HG02852 (cell line): ENCODE data around the gene BICDL2.

Source experiments
- ATAC-seq: cut with Tn5 transposase; IDR thresholded peaks from one replicate; pipeline ENCODE4 v1.9.1; 2021; ENCODE audit warnings: mild to moderate bottlenecking, moderate library complexity; ENCODE audit not compliant: unreplicated experiment

Gene BICDL2

DNA sequence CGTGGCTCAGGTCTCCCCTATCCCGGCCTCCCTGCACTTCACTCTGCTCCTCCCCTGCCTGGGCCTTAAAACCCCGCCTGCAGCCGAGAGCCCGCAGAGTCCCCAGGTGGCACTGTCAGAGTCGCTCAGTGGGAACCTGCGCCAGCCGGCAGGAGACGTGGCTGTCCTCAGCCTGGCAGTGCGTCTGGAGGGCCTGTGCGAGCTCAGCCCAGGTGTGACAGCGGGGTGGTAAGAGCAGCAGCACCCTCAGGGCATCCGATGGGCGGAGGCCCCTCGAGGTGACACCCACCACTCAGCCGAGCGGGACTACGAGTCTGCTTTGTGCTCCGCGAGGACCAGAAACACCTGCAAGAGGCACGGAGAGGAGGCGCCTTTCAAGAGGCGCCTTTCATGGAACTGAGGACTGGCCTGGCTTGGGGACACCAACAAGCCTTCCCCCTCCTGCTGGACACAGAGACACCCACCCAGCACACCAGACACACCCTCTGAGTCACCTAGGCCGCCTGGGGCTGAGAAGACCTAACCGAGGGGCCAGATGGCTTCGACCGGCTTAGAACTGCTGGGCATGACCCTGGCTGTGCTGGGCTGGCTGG, 23.8 kb downstream of the BICDL2 start, which contains the start of gene CLDN9:
Gene CLDN9 (plus strand): TSS at position 96 of the 593 bp plus-strand sequence. CDS start 440 bp downstream, at position 536.
- no peak for ATAC-seq

DNA sequence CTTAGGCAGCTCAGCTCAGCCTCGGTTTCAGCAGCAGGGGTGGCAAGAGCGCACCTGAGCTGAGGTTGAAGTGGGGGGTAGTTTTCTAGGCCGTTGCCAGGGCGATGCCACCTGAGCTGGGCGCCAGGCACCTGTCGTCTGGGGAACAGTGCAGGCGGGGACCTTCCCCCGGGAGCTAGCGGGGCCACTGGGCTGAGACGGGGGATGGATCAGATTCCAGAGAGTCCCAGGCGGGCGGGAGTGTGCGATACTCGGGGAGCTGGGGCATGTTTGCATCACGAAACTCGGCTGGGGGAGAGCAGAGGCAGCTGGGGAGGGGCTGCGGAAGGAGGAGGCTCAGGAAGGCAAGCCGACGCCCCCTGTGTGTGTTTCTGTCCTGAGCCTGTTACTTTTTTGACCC, 24.5 kb downstream of the BICDL2 start:
- ATAC-seq: no peak

DNA sequence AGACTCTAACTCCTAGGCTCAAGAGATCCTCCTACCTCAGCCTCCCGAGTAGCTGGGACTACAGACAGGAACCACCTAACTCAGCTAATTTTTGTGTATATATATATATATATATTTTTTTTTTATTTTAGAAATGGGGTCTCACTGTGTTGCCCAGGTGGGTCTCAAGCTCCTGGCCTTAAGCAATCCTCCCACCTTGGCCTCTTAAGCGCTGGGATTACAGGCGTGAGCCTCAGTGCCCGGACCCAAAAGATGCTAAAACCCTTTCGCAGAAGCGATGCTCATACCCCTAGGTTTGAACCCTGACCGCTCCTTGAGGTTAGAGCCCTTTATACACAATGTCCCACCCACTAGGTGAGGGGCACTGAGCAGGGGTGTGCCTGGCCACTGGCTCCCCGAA, 26.2 kb downstream of the BICDL2 start:
- ATAC-seq: no peak

DNA sequence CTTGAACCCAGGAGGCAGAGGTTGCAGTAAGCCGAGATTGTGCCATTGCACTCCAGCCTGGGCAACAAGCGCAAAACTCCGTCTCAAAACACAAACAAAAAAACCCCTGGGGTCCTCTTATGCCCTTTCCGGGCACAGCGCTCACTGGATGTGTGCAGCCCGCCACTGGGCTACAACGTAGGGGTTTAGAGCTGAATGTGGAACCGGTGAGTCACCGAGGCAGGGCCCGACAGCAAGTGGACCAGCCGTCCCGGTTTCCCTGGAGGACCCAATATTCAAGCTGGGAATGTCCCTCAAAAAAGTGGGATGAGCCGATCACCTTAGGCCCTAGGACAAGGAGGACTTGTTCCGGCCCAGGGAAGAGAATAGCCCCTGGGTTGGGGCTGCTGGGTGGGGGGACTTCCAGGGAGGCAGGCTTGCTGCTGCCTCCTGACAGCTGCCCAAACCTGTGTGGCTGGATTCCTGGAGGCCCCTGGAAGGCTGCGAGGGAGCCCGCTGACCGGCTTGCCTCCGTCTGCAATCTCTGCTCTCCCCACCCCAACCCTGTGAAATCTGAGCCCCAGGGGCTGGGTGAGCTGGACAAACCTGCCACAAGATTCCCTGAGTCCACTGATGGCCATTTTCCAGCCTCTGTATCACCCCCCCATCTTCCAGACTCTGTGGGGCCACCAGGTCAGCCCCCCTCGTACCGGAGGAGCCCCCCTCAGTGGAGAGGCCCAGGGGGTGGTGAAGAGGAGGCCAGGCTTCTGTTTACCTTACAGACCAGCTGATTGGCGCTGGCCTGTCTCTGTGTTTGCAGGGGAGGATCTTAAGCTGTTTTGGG, 27.0 kb downstream of the BICDL2 start:
- no peak for ATAC-seq

DNA sequence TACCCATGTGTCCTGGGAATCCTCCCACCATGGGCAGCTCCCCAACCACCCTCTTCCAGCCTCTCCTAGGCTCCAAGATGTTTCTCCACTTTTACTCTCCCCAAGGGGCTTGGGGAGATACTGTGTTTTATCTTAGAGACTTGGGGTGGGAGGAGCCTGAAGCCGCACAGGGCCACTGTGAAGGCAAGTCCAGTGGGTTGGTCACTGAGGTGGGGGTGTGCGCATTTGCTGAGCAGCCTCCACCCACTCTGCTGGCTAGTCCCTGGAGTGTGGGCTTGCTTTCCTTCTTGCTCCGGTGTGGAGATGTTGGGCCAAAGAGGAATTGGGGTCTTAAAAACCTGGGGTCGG, 28.1 kb downstream of the BICDL2 start:
- ATAC-seq: no peak

DNA sequence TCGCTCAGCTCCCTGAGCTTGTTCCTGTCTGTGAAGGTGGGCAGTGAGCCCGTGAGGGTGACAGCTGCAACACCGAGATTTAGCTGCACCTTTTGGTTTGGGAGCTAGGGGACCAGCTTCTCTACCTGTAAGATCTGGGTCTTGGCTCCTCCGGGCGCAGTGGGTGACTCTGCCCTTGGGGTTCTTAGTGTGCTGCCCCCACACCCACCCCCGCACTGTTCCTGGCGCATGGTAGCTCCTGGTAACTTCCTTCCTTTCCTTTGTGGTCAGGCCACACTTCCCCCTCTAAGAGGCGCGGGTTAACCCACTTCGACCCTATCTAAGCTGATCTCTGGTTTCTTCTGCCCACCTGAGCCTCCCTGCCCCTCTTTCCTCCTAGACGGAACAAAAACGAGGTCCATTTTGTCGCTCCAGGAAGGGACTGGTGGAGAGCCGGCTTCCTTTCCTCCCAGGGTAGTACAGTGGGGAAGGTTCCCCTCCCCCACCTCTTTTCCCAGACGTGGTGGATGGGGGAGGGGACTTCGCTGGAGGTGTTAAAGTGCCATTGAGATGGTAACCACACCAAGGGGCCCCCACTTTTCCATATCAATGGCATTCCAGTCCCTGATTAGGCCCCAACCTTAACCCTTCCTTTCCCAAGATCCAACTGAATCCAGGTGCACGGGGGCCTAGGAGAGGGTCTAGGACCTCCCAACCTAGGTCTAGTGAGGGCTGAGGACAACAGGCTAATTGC, 28.6 kb downstream of the BICDL2 start:
- no peak for ATAC-seq

DNA sequence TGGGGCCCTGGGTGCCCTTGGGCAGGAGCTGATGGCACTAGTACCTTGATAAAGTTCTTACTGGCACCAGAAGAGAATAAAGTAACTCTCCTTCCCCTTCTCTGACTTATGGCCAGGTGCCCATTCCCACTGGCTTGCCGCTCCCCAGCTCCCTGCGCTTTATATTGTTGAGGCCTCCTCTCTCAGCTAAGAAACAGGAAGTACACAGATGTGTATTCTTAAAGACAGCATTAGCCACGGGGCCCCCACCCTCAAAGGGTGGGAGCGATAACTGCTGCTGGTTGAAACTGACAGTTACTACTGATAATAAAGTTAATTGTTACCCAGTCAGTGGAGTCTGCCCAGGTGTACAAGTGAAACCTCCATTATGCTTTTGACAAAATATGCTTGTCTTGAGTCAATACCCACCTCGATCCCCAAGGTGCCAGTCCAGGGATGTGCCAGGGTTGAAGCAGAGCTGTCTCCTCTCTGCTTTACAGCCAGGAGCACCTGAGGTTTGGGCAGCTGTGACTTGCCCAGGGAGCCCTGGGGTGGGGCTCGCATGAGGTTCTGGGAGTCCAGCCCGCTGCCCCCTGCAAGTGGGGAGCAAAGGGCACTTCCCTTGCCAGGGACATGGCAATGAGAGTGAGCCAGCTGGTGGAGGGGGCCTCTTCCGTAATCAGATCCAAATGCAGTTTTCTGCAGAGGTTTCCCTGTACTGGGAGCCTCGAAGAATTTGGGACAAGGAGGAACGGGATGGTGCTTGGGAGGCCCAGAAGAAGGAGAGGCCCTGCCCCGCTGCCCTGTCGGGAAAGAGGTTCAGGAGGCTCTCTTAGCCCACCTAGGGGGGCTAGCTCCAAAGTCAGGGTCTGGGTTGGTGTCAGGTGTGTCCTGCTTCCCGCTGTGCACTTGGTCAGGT, 29.4 kb downstream of the BICDL2 start:
- ATAC-seq: no peak

DNA sequence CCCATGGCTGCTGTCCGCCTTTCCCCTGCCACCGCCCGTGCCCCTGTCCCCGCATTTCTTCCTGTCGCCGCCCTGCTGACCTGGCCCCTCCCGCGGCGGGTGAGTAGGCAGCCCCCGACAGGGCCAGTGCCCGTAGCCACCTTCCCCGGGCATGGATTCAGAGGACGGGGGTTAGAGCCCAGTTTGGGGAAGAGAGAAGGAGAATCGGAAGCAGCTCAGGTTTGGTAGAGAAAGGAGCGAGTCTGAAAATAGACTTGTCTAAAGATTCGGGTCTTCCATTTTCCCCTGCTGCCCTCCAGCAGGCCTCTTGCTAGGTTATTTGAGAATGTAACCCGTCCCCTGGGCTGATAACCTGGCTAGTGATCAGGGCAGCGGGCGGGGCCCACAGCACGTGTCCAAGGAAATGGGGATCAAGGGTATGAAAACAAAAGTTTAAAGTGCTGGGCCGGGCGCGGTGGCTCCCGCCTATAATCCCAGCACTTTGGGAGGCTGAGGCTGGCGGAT, 31.9 kb downstream of the BICDL2 start:
- ATAC-seq: no peak

DNA sequence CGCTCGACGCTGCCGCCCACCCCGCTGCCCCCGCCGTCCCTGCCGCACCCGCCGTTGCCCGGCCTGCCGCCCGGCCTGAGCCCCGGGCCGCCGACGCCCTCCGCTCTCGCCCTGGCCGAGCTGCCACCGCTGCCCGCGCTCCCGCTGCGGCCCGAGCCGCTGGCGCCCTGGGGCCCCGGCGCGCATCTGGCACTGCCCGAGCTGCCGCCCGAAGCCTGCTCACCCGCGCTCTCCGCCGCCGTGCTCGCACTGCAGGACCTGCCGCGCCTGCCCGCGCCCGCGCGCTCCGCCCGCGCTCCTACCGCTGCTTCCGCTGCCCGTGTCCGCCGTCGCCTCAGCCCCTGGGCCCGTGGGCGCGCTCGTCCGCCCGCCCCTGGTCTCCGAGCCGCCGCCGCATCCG, 32.4 kb downstream of the BICDL2 start:
- peak; percentile 9 for ATAC-seq

DNA sequence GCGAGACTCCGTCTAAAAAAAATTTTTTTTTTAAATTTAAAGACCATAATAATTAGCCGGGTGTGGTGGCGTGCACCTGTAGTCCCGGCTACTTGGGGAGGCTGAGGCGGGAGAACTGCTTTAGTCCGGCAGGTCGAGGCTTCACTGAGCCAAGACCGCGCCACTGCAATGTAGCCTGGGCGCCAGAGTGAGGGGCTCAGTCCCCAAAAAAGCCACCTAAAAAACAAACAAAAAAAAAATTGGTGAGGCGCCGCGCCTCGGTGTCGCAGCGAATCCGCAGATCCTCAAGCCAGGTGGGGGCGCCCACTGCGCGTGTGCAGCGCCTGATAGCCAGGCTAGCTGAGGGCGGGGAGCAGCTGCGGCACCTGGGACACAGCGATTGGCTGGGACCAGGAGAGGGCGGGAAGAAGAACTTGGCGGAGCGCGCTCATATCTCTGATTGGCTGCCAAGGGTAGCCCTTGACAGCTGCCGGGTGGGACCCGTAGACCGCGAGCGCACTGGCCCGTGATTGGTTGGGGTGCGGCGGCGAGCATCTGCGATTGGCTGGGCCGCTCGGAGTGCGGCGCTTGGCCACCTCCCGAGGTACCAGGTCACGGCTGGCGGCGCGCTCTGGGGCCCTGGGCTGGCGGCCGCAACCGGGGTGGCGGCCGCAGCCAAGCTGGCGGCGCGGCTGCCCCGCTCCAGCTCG, 33.0 kb downstream of the BICDL2 start:
- ATAC-seq: peak; percentile 97

DNA sequence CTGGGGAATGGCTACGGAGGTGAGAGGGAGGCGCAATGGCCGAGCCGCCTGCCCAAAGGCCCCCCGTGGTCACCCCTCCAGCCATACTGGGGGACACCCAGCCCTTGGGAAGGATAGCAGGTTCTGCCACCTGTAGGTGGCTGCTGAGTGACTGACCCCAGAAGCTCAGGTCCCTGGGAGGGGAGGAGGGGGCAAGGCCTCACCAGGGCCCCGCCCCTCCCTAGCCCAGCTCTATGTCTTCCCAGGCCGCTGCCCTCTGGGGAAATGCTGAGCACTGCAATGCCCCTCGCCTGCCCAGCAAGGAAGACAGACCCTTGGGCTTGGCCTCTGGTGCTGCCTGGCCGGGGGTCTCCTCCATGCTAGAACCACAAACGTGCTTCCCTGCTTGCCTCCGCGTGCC, 35.4 kb downstream of the BICDL2 start:
- ATAC-seq: no peak

DNA sequence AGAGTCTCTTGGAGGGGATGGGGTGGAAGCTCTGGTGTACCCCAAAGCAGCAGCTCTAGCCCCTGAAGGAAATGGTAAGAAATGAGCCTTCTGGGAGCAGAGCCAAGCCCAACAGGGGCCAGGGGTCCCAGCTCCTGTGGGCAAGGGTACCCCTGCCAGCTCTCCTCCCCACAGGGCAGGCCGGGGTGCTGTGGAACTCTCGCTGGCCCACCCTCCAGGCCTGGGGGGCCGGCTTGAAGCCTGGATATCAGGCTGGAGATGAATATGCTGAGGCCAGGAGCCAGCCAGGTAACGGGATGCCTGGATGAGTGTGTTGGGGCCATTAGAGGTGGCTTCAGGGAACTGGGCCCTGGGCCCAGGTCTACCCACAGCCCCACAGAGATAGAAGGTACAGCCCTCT, 36.2 kb downstream of the BICDL2 start:
- ATAC-seq: no peak

DNA sequence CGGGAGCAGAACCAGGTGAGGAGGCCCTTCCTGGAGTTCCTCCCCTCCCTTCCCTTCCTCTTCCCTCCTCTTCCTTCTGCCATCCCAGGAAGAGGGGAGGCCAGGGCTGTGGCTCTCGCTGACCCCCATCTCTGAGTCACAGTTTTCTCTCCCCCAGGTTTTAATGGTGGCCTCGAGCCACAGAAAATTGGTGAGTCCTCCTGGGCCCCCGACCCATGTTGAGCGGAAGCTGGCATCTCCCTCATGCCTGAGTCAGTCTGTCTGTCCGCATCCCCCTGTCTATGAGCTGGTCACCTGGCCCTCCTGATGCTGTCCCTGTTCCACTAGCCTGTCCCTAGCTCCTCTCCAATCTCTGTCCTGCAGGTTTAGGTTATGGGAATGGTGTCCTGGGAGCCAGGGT, 36.8 kb downstream of the BICDL2 start:
- ATAC-seq: no peak

DNA sequence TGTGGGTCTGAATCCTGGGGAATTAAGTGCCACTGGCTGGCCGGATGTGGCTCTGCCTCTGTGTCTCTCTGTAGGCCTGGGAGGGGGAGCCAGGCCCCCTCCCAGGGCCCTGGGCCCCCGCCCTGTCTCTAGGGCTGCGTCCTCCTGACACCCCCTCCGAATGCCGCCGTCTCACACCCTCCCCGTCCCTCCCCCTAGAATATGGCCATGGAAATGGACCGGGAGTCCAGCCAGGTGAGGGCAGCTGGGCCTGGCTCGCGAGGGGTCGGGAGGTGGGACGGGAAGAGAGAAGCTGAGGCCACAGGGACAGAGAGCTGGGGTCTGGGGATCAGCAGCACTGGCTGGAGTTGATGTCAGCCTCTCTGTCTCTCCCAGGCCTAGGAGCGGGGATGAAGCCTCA, 40.4 kb downstream of the BICDL2 start:
- no peak for ATAC-seq

DNA sequence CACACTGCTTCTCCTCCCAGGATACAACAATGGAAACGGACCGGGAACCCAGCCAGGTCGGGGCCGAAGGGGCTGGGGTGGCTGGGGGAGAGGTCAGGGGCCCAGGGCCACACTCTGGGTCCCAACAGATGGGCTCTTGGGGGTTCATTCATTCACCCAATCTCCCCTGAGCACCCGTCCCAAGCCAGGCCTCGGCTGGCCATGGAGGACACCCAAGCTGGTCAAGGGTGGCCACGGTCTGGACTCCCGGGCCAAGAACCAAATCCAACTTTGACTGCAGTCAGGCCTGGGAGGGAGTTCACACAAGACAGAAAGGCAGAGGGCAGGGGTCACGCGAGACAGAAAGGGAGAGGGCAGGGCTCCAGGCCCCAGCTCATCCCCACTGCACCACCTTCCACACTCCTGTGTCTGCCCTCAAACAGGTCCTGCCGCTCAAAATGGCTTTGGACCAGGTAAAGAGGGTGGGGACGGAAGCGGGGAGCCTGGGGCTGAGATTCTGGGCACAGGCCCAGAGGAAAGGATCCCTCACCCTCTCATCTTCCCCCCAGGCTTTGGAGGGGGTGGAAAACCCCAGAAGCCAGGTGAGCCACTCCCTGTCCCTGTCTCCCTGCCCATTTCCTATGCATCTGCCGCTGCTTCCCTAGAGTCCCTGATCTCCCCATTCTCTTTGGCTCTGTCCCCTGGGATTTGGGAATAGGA, 44.2 kb downstream of the BICDL2 start:
- ATAC-seq: no peak

DNA sequence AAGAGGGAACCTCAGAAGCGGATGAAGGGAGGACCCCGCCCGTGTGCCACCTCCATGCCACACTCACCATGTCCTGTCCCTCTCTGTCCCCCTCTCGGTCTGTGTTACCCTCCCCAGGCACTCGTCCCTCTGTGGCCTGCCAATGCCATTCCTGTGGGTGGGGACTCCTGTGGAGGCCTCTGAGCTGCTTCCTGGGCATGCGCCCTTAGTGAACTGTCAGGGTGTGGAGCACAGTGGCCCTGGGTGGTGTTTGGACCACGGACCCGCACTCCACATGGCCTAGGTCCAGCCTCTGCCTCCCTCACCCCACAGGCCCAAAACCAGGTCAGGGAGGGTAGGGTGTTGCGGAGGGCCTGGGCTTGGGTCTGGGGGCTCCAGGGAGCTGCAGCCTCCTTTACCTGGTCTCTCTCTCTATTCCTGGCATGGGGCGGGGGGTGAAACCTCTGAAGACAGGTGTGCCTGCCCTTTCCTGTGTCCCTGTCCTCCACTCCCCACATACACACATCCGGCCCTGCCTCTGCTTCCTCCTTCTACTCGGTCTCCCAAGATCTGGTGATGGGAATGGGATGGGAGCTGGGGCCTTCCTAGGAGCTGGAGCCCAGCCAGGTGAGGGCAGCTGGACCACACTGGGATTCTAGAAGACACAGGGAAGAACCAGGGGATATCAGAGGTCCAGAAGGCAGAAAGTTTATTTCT, 45.0 kb downstream of the BICDL2 start:
- no peak for ATAC-seq

DNA sequence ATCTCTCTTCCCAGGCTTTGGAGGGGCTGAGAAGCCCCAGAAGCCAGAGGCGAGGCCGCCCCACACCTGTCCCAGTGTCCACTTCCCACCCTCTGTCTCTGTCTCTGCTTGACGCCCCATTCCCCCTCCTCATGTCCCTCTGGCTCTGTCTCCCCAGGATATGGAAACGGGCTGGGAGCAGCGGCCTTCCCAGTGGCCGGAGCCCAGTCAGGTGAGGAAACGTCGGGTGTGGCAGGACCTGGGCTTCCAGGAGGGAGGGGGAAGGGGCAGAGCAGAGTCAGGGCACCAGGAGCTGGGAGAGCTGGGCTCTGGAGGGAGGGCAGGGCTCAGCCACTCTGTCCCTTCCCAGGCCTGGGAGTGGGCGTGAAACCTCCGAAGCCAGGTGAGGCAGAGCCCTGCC, 45.9 kb downstream of the BICDL2 start:
- no peak for ATAC-seq

DNA sequence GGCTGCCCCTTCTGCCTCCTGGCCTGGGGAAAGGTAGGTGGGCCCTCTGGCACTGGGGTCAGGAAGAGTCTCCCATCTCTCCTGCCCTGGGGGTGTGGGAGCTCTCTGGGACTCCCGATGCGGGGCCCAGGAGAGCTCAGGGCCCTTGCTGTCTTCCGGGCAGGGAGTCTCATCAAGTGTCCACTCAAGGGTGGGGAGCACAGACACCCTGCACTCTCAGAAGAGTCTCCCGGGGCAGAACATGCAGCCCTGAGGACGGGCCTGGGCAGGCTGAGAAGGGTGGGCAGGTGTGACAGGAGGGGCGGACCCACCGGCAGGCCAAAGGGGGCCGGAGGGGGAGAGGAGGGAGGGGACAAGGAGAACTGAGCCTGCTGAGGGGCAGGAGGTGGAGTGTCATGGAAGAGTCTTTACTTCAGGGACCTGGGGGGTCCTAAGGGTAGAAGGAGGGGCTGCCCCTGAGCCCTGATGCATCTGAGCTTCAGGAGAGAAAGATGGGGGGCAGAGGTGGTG, 48.1 kb downstream of the BICDL2 start:
- no peak for ATAC-seq

DNA sequence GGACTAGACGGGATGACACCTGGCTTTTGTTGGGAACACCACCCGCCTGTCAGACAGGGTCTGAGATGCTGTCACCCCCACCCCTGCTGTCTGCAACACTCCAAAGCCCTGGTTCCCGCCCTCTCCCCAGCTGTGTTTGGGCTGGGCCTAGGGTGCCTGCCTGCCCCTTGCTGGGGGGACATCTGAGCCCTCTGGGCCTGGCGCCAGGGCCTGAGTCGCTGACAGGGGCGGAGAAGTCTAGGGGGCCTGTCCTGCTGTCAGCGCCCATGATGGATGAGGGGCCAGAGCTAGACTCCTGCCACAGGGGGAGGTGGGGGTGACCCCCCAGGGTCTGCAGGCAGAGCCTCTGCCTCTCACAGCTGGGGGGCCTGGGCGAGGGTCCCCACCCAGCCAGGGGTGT, 48.9 kb downstream of the BICDL2 start:
- no peak for ATAC-seq
